CD4-positive, alpha-beta T cell (primary cell): Measurements from ENCODE around the gene ALPK1. TPM values are rescaled to one million over a fixed set of nuclear protein-coding genes. Genes with fewer than 3 reads are reported as not detected.

Experiments
- ATAC-seq: fragments of 200-7000 bp; cut with Tn5 transposase; one replicate; pipeline ENCODE4 v1.10.0; 2022; ENCODE audit warnings: mild to moderate bottlenecking; ENCODE audit not compliant: poor library complexity
- CTCF ChIA-PET: fragments of 350-600 bp; sonication (Branson Sonifier 250); formaldehyde crosslinking; loops from one replicate; lab custom pipeline; 2021; ENCODE audit warnings: antibody characterized with exemption, inconsistent platforms; lab: Charles Lee
- POLR2A ChIA-PET: fragments of 350-600 bp; sonication (Branson Sonifier 250); formaldehyde crosslinking; loops from one replicate; lab custom pipeline; 2021; ENCODE audit warnings: antibody characterized with exemption, inconsistent platforms; lab: Charles Lee
- DNase-seq, 14 experiments: peaks; one replicate each; pipeline ENCODE4 v3.0.0-alpha.2; 2013 to 2020; ENCODE audit warnings: mixed read lengths in 2 of 14
- H3K27ac ChIP-seq, 2 donors: one replicate each; pipeline versions ENCODE4 v1.5.1 to v1.7.0; 2013; ENCODE audit warnings: low read length in 2 of 2, low read depth in 1 of 2, mild to moderate bottlenecking in 1 of 2
- H3K27me3 ChIP-seq, 2 experiments: 1 replicate in 1 of 2; 2 replicates in 1 of 2; pipeline versions ENCODE4 v1.6.1 to v1.7.0; 2013; ENCODE audit warnings: low read length in 2 of 2, control low read depth in 1 of 2, mild to moderate bottlenecking in 1 of 2, moderate library complexity in 1 of 2; ENCODE audit not compliant: insufficient read depth in 2 of 2, control insufficient read depth in 1 of 2
- H3K36me3 ChIP-seq: one replicate; pipeline ENCODE4 v1.6.1; 2013; ENCODE audit warnings: low read length, control low read depth; ENCODE audit not compliant: insufficient read depth
- H3K4me1 ChIP-seq: one replicate; pipeline ENCODE4 v1.6.1; 2013; ENCODE audit warnings: low read length, control low read depth; ENCODE audit not compliant: insufficient read depth
- H3K4me3 ChIP-seq: one replicate; pipeline ENCODE4 v1.5.1; 2013; ENCODE audit warnings: mild to moderate bottlenecking, low read length, moderate library complexity
- H3K9me3 ChIP-seq, 2 experiments: 1 replicate in 1 of 2; 2 replicates in 1 of 2; pipeline versions ENCODE4 v1.6.1 to v1.7.0; 2013; ENCODE audit warnings: low read length in 2 of 2, mild to moderate bottlenecking in 2 of 2, control low read depth in 1 of 2, moderate library complexity in 1 of 2; ENCODE audit not compliant: control insufficient read depth in 1 of 2, insufficient read depth in 1 of 2
- H3K27ac Mint-ChIP-seq: one replicate; pipeline ENCODE4 v1.8.0; 2020; ENCODE audit warnings: mixed read lengths
- H3K27me3 Mint-ChIP-seq: one replicate; pipeline ENCODE4 v1.8.0; 2021; ENCODE audit warnings: mixed read lengths
- H3K36me3 Mint-ChIP-seq: one replicate; pipeline ENCODE4 v1.8.0; 2021; ENCODE audit warnings: low read depth, mixed read lengths
- H3K4me1 Mint-ChIP-seq: one replicate; pipeline ENCODE4 v1.8.0; 2021; ENCODE audit warnings: low read depth, mixed read lengths
- H3K4me3 Mint-ChIP-seq: one replicate; pipeline ENCODE4 v1.8.0; 2020; ENCODE audit warnings: mild to moderate bottlenecking, mixed read lengths
- H3K9me3 Mint-ChIP-seq: one replicate; pipeline ENCODE4 v1.8.0; 2020; ENCODE audit warnings: mixed read lengths
- CTCF ChIP-seq: fragments of 200-600 bp; IDR thresholded peaks from one replicate; pipeline ENCODE4 v1.8.0; 2022; ENCODE audit warnings: antibody characterized with exemption, mild to moderate bottlenecking
- intact Hi-C, 2 experiments: fragments of 100-400 bp; cut with DNase I in 1 of 2; cut with micrococcal nuclease in 1 of 2; formaldehyde crosslinking; loops; one replicate each; pipeline versions ENCODE4 v1.15.1 to v1.9.0; 2023 to 2025; cut with DNase I, micrococcal nuclease
- total RNA-seq, 174 experiments: library from RNA in 2 of 174; stranded (reverse) in 2 of 174; gene quantifications; one replicate each; pipeline ENCODE4 v1.2.3 and lab custom pipeline; 2021 to 2026

ALPK1 gene
- total RNA-seq, 2 experiments from 2014 or later = 8.2 to 9.5 TPM

GRCh38 chr4:112370466-112370865 is 73.3 kb downstream of the ALPK1 start:
- Mint-ChIP-seq H3K9me3 (peaks cover 2% of the 10 kb centered on the region), H3K27ac (no peak overlapping the region), H3K27me3 (no peaks in the 10 kb centered on the region), H3K4me1 (no peaks in the 10 kb centered on the region), H3K36me3 (peaks cover 11% of the 10 kb centered on the region), H3K4me3 (no peak overlapping the region)
- ATAC-seq = no peak
- Histone ChIP-seq H3K9me3 (peaks cover 0 to 3% of the 10 kb centered on the region in 2 experiments), H3K36me3 (no peaks in the 10 kb centered on the region), H3K27me3 (no peaks in the 10 kb centered on the region), H3K4me3 (no peak overlapping the region), H3K4me1 (no peaks in the 10 kb centered on the region), H3K27ac (no peak overlapping the region)
- no peak for TF ChIP-seq CTCF
- intact Hi-C loops = no loop called here
- ChIA-PET POLR2A (no interaction called here), CTCF (interaction anchor here (0.9 kb wide), 1 partner anchor 84 kb away, joined by 3 read pairs; no protein-coding TSS in a partner anchor)
- DNase-seq = no peak

- H3K36me3 Mint-ChIP-seq = peaks cover 9% of the 10 kb centered on the region
- no peak overlapping the region for H3K4me3 ChIP-seq
- H3K36me3 ChIP-seq = no peaks in the 10 kb centered on the region
- peaks cover 0 to 3% of the 10 kb centered on the region in 2 experiments for H3K9me3 ChIP-seq
- intact Hi-C loops = no loop called here
- CTCF ChIA-PET = no interaction called here
- DNase-seq (no peak), ATAC-seq (no peak)
- no peaks in the 10 kb centered on the region for H3K4me1 ChIP-seq
- no peak overlapping the region for H3K27ac ChIP-seq
- H3K4me3 Mint-ChIP-seq = no peak overlapping the region
- peaks cover 2% of the 10 kb centered on the region for H3K9me3 Mint-ChIP-seq
- H3K27ac Mint-ChIP-seq = no peak overlapping the region
- no peaks in the 10 kb centered on the region for H3K27me3 ChIP-seq
- no peaks in the 10 kb centered on the region for H3K4me1 Mint-ChIP-seq
- no peak for TF ChIP-seq CTCF
- POLR2A ChIA-PET = no interaction called here
- no peaks in the 10 kb centered on the region for H3K27me3 Mint-ChIP-seq
Measured at GRCh38 chr4:112371361-112371760, 74.2 kb downstream of the ALPK1 start.

DNA sequence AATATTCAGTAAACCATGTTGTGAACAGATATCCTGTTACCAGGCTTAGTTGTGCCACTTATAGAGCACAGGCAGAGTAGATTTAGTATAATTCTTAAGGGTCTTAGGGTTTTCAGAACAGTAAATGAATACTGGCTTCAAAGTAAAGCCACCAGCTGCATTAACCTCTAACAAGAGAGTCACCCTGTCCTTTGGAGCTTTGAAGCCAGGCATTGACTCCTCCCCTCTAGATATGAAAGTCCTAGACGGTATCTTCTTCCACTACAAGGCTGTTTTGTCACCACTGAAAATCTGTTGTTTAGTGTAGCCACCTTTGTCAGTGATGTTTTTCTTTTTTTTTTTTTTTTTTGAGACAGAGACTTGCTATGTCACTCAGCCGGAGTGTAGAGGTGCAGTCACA is 77.7 kb downstream of the ALPK1 start:
- no peak overlapping the region for H3K4me3 Mint-ChIP-seq
- Histone ChIP-seq H3K4me3 (no peak overlapping the region), H3K9me3 (no peaks in the 10 kb centered on the region), H3K4me1 (no peaks in the 10 kb centered on the region), H3K36me3 (peaks cover 11% of the 10 kb centered on the region), H3K27me3 (no peaks in the 10 kb centered on the region), H3K27ac (no peak overlapping the region)
- no peak for TF ChIP-seq CTCF
- no peaks in the 10 kb centered on the region for H3K4me1 Mint-ChIP-seq
- ChIA-PET POLR2A (no interaction called here), CTCF (interaction anchor here (0.6 to 0.7 kb wide), 2 partner anchors 51 to 321 kb away, joined by 4 read pairs; no protein-coding TSS in a partner anchor)
- H3K27ac Mint-ChIP-seq = no peak overlapping the region
- H3K27me3 Mint-ChIP-seq = no peaks in the 10 kb centered on the region
- no peaks in the 10 kb centered on the region for H3K9me3 Mint-ChIP-seq
- intact Hi-C loops = no loop called here
- no peak for DNase-seq
- peaks cover 24% of the 10 kb centered on the region for H3K36me3 Mint-ChIP-seq
- ATAC-seq = no peak
